Stimulated activated naive CD8-positive, alpha-beta T cell treated with anti-CD3 and anti-CD28 coated beads, Interleukin-15, Interleukin-2, amounts not matched to agents 100 U/mL and 50 U/mL, for 24 hours (primary cell): ENCODE results near the gene MTHFSD.

Experiments
- ATAC-seq: fragments of 150-1000 bp; cut with Tn5 transposase; one replicate; pipeline ENCODE4 v1.10.0; 2021
- DNase-seq: peaks from one replicate; pipeline ENCODE4 v3.0.0; 2021

Gene MTHFSD

DNA sequence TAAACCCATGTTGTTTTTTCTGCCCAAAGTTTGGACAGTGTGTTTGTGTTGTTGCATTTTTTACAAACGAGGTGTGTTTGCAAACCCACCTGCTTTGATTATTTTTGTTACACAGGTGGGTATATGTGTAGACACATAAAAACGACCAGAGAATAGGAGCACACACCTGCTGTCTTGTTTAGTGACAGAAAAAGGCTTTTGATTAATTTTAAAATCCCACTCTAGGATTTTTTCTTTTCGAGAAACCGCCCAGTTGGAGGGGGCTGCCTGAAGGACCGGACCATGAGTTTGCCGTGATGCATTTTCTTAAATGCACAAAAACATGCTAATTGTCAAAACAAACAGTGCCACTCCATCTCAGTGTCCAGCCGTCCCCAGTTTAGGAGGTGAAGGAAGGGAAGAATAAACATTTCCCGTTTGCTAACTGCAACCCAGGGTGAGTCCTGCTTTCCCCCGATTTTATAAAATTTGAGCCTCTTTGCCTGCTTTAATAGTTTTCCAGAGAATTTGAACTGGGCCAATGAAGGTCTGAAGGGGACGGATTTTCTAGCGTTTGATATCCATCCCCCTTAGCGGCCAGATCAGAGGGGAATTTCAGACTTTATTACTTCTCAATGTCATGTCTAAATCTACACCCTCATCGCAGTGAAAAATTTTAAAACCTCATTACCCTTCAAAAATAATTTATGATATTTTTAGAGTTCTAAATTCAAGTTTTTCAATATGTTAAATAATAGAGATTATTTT is 14.8 kb upstream of the MTHFSD start:
- DNase-seq (no peak), ATAC-seq (no peak)

DNA sequence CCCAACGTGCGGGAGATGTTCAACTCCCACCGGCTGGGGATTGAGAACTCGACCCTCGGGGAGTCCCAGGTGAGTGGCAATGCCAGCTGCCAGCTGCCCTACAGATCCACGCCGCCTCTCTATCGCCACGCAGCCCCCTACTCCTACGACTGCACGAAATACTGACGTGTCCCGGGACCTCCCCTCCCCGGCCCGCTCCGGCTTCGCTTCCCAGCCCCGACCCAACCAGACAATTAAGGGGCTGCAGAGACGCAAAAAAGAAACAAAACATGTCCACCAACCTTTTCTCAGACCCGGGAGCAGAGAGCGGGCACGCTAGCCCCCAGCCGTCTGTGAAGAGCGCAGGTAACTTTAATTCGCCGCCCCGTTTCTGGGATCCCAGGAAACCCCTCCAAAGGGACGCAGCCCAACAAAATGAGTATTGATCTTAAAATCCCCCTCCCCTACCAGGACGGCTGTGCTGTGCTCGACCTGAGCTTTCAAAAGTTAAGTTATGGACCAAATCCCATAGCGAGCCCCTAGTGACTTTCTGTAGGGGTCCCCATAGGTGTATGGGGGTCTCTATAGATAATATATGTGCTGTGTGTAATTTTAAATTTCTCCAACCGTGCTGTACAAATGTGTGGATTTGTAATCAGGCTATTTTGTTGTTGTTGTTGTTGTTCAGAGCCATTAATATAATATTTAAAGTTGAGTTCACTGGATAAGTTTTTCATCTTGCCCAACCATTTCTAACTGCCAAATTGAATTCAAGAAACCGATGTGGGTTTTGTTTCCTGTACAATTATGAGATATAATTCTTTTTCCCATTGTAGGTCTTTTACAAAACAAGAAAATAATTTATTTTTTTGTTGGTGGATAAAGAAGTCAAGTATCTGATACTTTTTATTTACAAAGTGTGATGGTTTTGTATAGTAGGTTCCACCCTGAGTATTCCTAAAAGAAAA is 13.9 kb upstream of the MTHFSD start:
- DNase-seq = no peak

GRCh38 chr16:86567701-86568581 is 12.9 kb upstream of the MTHFSD start:
- DNase-seq (no peak), ATAC-seq (no peak)

More for the DNA sequence above, 13.9 kb upstream of the MTHFSD start:
- no peak for ATAC-seq

- no peak for DNase-seq
- no peak for ATAC-seq
Measured at GRCh38 chr16:86566966-86567700, 12.1 kb upstream of the MTHFSD start.

DNA sequence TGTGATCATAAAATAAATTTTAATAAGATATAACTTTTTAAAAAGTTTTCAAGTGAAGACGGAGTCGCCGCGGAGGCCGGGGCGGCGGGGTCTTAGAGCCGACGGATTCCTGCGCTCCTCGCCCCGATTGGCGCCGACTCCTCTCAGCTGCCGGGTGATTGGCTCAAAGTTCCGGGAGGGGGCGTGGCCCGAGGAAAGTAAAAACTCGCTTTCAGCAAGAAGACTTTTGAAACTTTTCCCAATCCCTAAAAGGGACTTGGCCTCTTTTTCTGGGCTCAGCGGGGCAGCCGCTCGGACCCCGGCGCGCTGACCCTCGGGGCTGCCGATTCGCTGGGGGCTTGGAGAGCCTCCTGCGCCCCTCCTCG is 11.5 kb upstream of the MTHFSD start, which contains the start of gene FOXC2:
TSS of gene FOXC2 (plus strand) at position 229 of the 365 bp plus-strand sequence. CDS start 507 bp downstream, outside the sequence.
- DNase-seq = peak; percentile 63

GRCh38 chr16:86565644-86566511 is 10.8 kb upstream of the MTHFSD start:
- DNase-seq (no peak), ATAC-seq (no peak)

More for the DNA sequence above, 11.5 kb upstream of the MTHFSD start, which contains the start of gene FOXC2:
- no peak for ATAC-seq

DNA sequence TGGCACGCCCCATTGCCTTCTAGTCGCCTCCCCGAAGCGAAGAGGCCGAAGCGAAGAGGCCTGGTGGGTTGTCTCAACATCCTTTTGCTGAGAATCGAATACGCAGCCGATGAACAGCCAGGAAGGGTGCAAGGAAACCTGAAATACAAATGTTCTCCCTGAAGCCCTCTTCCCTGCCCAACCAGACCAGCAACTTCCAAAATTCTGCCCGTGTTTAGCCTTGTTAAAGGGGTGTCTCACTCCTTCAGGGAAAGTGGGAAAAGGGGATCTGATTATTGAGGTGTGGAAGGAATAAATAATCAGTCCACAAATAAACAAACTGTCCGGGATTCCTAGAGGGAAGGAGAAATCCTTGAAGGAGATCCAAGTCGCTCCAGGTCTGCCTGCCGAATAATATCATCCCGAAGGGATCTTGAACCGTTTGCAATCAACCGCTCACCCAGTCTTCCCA is 10.2 kb upstream of the MTHFSD start:
- DNase-seq = no peak
- no peak for ATAC-seq

DNA sequence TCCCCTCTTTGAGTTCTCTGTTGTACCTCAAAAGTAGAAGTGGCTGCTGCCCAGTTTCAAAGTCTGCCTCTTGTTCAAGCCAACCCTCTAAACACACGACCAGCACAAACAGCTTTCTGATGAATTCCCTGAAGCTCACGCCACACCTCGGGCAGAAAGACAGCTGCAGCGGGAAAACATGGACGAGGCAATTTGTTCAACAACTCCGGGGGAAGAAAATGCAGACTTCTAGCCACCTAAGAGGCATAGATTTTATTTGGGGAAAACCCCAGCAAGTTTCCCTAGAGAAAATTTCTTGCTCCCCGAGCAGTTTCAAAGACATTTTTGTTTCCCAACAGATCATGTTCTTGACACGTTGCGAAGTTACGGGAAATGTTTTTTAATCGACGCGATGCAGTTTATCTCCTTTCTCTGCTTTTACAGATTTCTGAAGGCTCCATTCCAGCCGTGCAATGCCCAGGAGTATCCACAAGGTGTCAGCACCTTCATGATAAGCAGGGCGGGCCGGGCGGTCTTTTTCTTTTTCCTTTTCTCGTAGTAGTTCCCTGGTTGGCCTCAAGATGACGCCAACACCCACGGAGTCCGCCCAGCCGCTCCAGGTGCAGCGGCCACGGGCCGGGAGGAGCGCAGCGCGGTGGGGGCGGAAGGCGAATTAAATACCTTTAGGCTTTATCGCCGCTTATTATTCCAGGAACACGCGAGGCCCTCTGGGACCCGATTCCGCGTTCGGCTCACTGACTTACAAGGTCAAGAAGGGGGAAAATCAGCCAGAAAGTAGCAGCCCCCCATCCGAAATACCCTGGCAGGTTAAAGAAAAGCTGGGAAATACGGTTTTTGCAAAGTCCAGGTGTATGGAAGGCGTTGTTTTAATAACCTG is 8.7 kb upstream of the MTHFSD start:
- peak; percentile 86 for DNase-seq
- peak; percentile 79 for ATAC-seq

DNA sequence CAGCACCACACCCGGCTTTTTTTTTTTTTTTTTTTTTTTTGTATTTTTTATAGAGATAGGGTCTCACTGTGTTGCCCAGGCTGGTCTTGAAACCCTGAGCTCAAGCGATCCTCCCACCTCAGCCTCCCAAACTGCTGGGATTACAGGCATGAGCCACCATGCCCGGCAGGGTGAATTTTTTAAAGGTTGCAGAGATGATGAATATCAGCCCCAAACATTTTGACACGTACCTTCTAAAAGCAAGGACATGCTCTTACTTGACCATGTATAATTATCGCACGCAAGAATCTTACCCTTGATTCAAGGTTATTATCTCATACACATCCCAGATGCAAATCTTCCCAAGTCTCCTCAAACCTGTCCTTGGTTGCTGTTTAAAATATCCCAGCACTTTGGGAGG is 7.3 kb upstream of the MTHFSD start:
- no peak for ATAC-seq
- DNase-seq = no peak

DNA sequence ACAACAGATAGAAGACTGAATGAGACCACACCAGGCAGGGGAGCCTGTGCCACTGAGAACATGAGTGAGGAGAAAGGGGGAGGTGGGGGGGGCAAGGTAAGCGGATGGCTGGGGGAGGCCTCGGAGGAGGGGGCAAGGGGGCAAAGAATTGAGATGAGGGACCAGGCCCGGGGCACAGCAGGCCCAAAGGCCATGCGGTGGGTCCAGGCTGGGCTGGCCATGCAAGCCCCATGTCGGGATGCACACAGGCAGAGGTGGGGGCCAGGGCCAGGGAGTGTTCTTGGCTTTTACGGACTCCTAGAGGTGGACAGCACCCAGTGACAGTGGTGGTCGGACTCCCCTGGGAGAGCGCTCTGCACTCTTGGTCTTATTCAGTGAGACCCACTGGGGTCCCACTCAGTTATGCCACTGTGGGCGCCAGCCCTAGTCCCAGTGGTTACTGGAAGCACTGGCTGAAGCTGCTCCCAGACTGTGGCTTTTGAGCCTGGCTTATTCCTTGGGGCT is 4.8 kb upstream of the MTHFSD start:
- no peak for ATAC-seq
- no peak for DNase-seq

- no peak for ATAC-seq
- DNase-seq = no peak
Measured at GRCh38 chr16:86558355-86559193, 3.5 kb upstream of the MTHFSD start.

- ATAC-seq (no peak), DNase-seq (no peak)
Measured at GRCh38 chr16:86557587-86557986, 2.6 kb upstream of the MTHFSD start.

DNA sequence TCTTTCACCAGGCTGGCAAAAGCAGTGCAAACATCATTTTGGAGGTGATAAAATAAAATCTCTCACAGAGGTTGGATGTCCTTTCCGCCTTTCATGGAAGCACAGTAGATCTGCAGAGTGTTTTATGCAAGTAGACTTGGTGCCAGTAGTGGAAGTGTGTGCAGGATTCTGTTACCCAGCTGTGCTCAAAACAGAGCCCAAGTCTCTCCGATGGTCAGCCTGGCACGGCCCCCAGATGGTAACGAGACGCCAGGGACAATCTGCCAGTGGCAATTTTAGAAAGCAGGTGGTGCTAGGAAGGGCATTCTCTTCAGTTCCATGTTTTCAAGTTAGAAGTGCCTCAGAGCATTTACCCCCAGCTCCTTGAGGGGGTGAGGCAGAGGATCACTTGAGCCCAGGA is 1.5 kb upstream of the MTHFSD start:
- DNase-seq (no peak), ATAC-seq (no peak)

GRCh38 chr16:86555704-86556075 is 655 bp upstream of the MTHFSD start:
- no peak for DNase-seq
- no peak for ATAC-seq

DNA sequence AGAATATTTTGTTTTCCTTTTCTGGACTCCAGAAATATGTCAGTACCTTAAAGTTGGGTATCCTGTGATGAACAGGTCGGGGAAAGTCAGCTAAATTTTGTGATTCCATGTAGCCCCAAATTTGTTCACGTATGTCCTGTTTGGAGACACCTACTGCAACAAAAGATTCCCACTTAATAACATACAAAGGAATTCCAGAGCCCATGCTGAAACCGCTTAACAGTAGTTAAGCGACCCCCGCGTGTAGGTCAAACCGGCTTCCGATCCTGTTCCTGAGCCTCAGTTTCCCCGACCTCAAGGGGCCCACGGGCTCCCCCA is 477 bp downstream of the MTHFSD start:
- ATAC-seq (no peak), DNase-seq (no peak)

DNA sequence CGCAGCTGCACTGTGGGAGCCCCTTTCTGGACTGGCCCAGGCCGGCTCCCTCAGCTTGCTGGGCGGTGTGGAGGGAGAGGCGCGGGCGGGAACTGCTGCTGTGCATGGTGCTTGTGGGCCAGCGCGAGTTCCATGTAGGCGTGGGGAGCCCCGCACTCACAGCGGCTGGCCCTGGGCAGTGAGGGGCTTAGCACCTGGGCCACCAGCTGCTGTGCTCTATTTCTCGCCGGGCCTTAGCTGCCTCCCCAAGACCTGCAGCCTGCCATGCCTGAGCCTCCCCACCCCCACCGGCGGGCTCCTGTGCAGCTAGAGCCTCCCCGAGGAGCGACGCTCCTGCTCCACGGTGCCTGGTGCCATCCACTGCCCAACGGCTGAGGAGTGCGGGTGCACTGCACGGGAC is 1.7 kb downstream of the MTHFSD start:
- ATAC-seq (no peak), DNase-seq (no peak)

- no peak for DNase-seq
- ATAC-seq = no peak
Measured at GRCh38 chr16:86550281-86550680, 4.8 kb downstream of the MTHFSD start.

GRCh38 chr16:86549893-86550190 is 5.2 kb downstream of the MTHFSD start:
- ATAC-seq (peak; percentile 25), DNase-seq (no peak)
